Esophagus squamous epithelium (tissue), 4 donors: ENCODE data around the gene ULBP3.

ENCODE experiments used
- CTCF ChIP-seq, 6 experiments: fragments of 450-650 bp in 4 of 6; fragments of 200-600 bp in 2 of 6; sonication (generic) in 2 of 6; IDR thresholded peaks; one replicate each; pipeline ENCODE4 v1.5.1; 2016 to 2019; ENCODE audit warnings: antibody characterized with exemption in 6 of 6, mild to moderate bottlenecking in 4 of 6, moderate library complexity in 4 of 6
- POLR2A ChIP-seq, 4 donors: fragments of 450-650 bp; IDR thresholded peaks; one replicate each; pipeline ENCODE4 v1.6.1; 2017; ENCODE audit warnings: antibody characterized with exemption in 4 of 4, mild to moderate bottlenecking in 4 of 4, moderate library complexity in 3 of 4

- no peak for TF ChIP-seq CTCF (IDR thresholded peaks at IDR 0.05)
- TF ChIP-seq POLR2A (IDR thresholded peaks at IDR 0.05): no peak
Measured at GRCh38 chr6:150032598-150032997, 36.3 kb downstream of the ULBP3 start.
